ENCODE data around the gene PACRG.

The PACRG gene

GRCh38 chr6:163259689-163260088 is 531.9 kb downstream of the PACRG start:
- DNase-seq (ENCODE audit: low read depth): no peak
- no peak overlapping the region for H3K4me3 ChIP-seq (ENCODE audit: control insufficient read depth, low read depth, low read length)
- no peak for TF ChIP-seq CTCF (IDR thresholded peaks at IDR 0.05; ENCODE audit: control insufficient read depth, insufficient read depth, low read depth, low read length, missing control alignments)

GRCh38 chr6:163260111-163260895 is 532.5 kb downstream of the PACRG start:
- no peak overlapping the region for H3K4me3 ChIP-seq (ENCODE audit: control insufficient read depth, low read depth, low read length)
- no peak for DNase-seq (ENCODE audit: low read depth)
- no peak for TF ChIP-seq CTCF (IDR thresholded peaks at IDR 0.05; ENCODE audit: control insufficient read depth, insufficient read depth, low read depth, low read length, missing control alignments)

- no peak for TF ChIP-seq CTCF (IDR thresholded peaks at IDR 0.05; ENCODE audit: control insufficient read depth, insufficient read depth, low read depth, low read length, missing control alignments)
- no peak overlapping the region for H3K4me3 ChIP-seq (ENCODE audit: control insufficient read depth, low read depth, low read length)
- no peak for DNase-seq (ENCODE audit: low read depth)
Measured at GRCh38 chr6:163260911-163261310, 533.1 kb downstream of the PACRG start.

- DNase-seq (ENCODE audit: low read depth): no peak
- no peak overlapping the region for H3K4me3 ChIP-seq (ENCODE audit: control insufficient read depth, low read depth, low read length)
- TF ChIP-seq CTCF (IDR thresholded peaks at IDR 0.05; ENCODE audit: control insufficient read depth, insufficient read depth, low read depth, low read length, missing control alignments): no peak
Measured at GRCh38 chr6:163261361-163261760, 533.6 kb downstream of the PACRG start.

- no peak overlapping the region for H3K4me3 ChIP-seq (ENCODE audit: control insufficient read depth, low read depth, low read length)
- no peak for DNase-seq (ENCODE audit: low read depth)
- no peak for TF ChIP-seq CTCF (IDR thresholded peaks at IDR 0.05; ENCODE audit: control insufficient read depth, insufficient read depth, low read depth, low read length, missing control alignments)
Measured at GRCh38 chr6:163262080-163262479, 534.3 kb downstream of the PACRG start.

GRCh38 chr6:163263196-163263595 is 535.4 kb downstream of the PACRG start:
- DNase-seq (ENCODE audit: low read depth): no peak

More at GRCh38 chr6:163263196-163263595, 535.4 kb downstream of the PACRG start:
- no peak for TF ChIP-seq CTCF (IDR thresholded peaks at IDR 0.05; ENCODE audit: control insufficient read depth, insufficient read depth, low read depth, low read length, missing control alignments)
- no peak overlapping the region for H3K4me3 ChIP-seq (ENCODE audit: control insufficient read depth, low read depth, low read length)
